ENCODE measurements around the gene AFDN. TPM values are rescaled to one million over a fixed set of nuclear protein-coding genes. Genes with fewer than 3 reads are reported as not detected.

AFDN gene
- total RNA-seq, 4 donors from 2014 or later = 66.9 to 88.0 (median 75.3) TPM

DNA sequence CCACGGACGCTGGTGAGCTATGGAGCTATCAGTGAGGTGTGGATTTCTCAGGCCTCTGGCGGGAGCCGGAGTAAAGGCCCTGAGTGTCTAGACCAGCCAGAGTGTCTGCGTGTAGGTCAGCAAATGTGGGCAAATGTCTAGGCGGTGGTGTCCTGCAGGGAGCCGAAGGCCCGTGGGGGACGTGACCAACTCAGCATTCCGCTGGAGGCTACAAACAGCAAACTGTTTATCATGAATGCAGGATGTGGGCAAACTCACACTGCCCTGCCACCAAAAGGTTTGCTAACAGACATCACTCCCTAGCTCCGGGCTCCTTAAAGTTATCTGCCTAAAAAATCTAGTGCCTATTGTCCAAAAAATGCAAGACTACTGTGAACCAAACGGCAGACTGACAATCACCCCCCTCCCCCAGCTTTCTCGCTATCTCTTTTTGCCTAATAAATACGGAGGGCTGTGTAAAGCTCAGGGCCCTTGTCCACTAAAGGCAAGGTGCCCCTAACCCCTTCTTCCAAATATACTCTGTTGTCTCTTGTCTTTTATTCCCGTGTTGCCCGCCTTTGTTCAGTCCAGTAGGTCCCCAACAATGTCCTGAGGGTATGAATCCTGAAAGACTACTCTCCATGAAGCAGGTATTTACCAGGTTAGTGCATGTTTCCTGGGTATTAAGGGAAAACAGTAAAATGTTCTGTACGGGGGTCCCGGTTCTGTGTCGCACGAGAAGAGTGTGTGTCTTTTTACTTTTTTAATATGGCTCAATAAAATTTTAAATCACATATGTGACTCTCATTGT lies 29.0 kb upstream of the AFDN start:
- 86% methylated on average over 20 of the region's 20 CpGs for WGBS
- DNase-seq (ENCODE audit: extremely low spot score) = peak; percentile 62
- TF ChIP-seq EP300 (IDR thresholded peaks at IDR 0.05) = no peak
- no peak for TF ChIP-seq CTCF (IDR thresholded peaks at IDR 0.05)
- TF ChIP-seq POLR2A (IDR thresholded peaks at IDR 0.05; ENCODE audit: low read depth) = no peak
- TF ChIP-seq POLR2AphosphoS5 (IDR thresholded peaks at IDR 0.05) = no peak
- intact Hi-C loops (cut with DNase I) = no loop called here
- no peaks in the 10 kb centered on the region for H3K9me3 ChIP-seq
- no peak overlapping the region for H3K4me3 ChIP-seq
- H3K27ac ChIP-seq (replicated peaks in 1 of 4) = no peak overlapping the region
- H3K27me3 ChIP-seq = peaks cover 0 to 33% (median 2%) of the 10 kb centered on the region in 4 donors
- no peaks in the 10 kb centered on the region for H3K36me3 ChIP-seq
- H3K4me1 ChIP-seq = peaks cover 7 to 22% (median 19%) of the 10 kb centered on the region in 4 donors

DNA sequence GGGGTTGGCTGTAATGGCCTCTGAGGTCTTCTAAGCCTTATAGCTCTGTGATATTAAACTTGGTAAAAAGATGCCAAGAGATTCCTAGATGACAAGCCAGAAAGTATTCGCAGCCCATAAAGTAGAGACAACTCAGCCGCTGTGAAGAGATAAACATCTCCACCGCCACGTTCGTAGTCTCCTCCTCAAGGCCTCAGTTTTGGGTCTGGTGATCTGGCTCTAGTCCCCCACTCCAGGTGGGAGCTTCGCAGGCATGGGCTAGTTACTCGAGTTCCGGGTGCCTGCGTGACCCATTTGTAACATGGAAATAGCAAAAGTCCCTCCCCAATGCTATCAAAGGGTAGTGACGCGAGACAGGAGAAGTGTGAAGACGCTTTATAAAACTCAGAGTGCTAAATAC lies 28.3 kb upstream of the AFDN start:
- 75% methylated on average over 12 of the region's 12 CpGs for WGBS
- DNase-seq (ENCODE audit: extremely low spot score) = peak; percentile 80
- Histone ChIP-seq H3K4me1 (peaks cover 7 to 22% (median 19%) of the 10 kb centered on the region in 4 donors), H3K27ac (replicated peaks in 1 of 4) (no peak overlapping the region), H3K36me3 (no peaks in the 10 kb centered on the region), H3K9me3 (no peaks in the 10 kb centered on the region), H3K27me3 (peaks cover 0 to 33% (median 2%) of the 10 kb centered on the region in 4 donors), H3K4me3 (no peak overlapping the region)
- TF ChIP-seq POLR2A (IDR thresholded peaks at IDR 0.05; ENCODE audit: low read depth) (no peak), EP300 (IDR thresholded peaks at IDR 0.05) (no peak), POLR2AphosphoS5 (IDR thresholded peaks at IDR 0.05) (no peak), CTCF (IDR thresholded peaks at IDR 0.05) (no peak)
- intact Hi-C loops (cut with DNase I) = no loop called here

DNA sequence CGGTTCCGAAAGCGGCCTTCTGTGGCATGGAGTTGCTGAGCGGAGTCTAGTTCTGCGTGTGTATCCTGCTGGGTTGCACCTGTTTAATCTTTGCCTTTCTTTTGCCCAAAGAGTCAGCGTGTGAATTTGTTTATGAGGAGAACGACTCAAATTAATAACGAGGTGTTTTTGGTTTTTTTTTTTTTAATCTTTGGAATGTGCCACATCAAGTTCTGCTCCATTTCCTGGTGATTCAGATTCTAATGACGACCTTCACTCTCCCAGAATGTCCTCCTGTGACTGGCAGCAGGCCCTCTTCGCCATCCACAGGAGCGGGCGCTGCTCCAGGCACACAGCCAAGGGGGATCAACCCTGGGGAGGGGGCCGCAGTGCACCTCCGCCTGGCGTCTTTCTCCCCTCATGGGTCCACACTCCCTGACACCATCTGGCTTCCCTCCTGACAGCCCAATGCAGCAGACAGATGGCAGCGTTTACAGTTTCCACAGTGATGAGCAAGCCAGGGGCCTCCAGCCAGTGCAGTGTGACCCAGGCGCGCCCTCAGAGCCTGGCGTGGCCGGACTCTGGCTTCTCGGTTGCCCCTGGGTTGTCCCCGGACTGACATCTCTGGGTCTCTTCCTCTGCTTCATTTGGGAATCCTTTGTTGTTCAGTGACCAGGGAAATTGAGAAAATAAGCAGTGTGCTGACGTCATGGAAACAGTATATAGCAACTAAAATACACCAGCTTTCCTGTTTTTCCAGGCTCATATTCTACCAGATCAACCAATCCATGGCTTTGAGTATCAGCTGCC lies 27.5 kb upstream of the AFDN start:
- peaks cover 7 to 22% (median 19%) of the 10 kb centered on the region in 4 donors for H3K4me1 ChIP-seq
- no peaks in the 10 kb centered on the region for H3K36me3 ChIP-seq
- DNase-seq (ENCODE audit: extremely low spot score) = peak; percentile 85
- H3K9me3 ChIP-seq = no peaks in the 10 kb centered on the region
- WGBS = 64% methylated on average over 20 of the region's 23 CpGs
- TF ChIP-seq POLR2A (IDR thresholded peaks at IDR 0.05; ENCODE audit: low read depth) = no peak
- TF ChIP-seq POLR2AphosphoS5 (IDR thresholded peaks at IDR 0.05) = no peak
- no peak for TF ChIP-seq CTCF (IDR thresholded peaks at IDR 0.05)
- TF ChIP-seq EP300 (IDR thresholded peaks at IDR 0.05) = no peak
- H3K27me3 ChIP-seq = peaks cover 0 to 32% (median 2%) of the 10 kb centered on the region in 4 donors
- intact Hi-C loops (cut with DNase I) = no loop called here
- no peak overlapping the region for H3K27ac ChIP-seq (replicated peaks in 1 of 4)
- H3K4me3 ChIP-seq = no peak overlapping the region

DNA sequence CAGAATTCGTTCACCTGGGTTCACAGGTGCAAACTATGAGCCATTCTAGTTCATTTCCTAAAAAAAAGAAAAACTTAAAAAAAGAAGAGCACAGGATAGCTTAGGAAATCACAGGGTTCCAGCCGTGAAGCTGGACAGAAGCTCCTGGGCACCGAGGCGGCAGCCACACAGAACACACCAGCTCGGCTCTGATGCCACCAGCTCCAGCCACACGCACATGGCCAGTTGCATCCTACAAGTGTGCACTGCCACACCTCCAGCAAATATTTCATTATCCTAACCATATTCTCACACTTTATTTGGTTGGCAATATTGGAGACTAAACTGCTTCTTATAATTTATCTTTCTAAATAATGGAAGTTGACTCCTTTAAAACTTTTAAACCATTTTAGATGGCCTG lies 26.2 kb upstream of the AFDN start:
- Histone ChIP-seq H3K9me3 (no peaks in the 10 kb centered on the region), H3K36me3 (no peaks in the 10 kb centered on the region), H3K4me3 (no peak overlapping the region), H3K27ac (replicated peaks in 1 of 4) (no peak overlapping the region), H3K27me3 (peaks cover 0 to 20% (median 2%) of the 10 kb centered on the region in 4 donors), H3K4me1 (peaks cover 7 to 22% (median 16%) of the 10 kb centered on the region in 4 donors)
- WGBS = 78% methylated on average over 6 of the region's 6 CpGs
- intact Hi-C loops (cut with DNase I) = no loop called here
- TF ChIP-seq POLR2AphosphoS5 (IDR thresholded peaks at IDR 0.05) = no peak
- TF ChIP-seq CTCF (IDR thresholded peaks at IDR 0.05) = no peak
- TF ChIP-seq POLR2A (IDR thresholded peaks at IDR 0.05; ENCODE audit: low read depth) = no peak
- TF ChIP-seq EP300 (IDR thresholded peaks at IDR 0.05) = no peak
- peak; percentile 42 for DNase-seq (ENCODE audit: extremely low spot score)
